GDM1 (cell line): ENCODE data around the gene PIK3R2.
"Not testable (repeated sequence)": the region's sequence is repeated elsewhere in the genome, so short reads cannot be mapped to it uniquely, and the experiment has no call there.

ENCODE experiments used
- DNase-seq: peaks from one replicate; lab custom pipeline; 2025; lab: John Stamatoyannopoulos, UW

The PIK3R2 gene

DNA sequence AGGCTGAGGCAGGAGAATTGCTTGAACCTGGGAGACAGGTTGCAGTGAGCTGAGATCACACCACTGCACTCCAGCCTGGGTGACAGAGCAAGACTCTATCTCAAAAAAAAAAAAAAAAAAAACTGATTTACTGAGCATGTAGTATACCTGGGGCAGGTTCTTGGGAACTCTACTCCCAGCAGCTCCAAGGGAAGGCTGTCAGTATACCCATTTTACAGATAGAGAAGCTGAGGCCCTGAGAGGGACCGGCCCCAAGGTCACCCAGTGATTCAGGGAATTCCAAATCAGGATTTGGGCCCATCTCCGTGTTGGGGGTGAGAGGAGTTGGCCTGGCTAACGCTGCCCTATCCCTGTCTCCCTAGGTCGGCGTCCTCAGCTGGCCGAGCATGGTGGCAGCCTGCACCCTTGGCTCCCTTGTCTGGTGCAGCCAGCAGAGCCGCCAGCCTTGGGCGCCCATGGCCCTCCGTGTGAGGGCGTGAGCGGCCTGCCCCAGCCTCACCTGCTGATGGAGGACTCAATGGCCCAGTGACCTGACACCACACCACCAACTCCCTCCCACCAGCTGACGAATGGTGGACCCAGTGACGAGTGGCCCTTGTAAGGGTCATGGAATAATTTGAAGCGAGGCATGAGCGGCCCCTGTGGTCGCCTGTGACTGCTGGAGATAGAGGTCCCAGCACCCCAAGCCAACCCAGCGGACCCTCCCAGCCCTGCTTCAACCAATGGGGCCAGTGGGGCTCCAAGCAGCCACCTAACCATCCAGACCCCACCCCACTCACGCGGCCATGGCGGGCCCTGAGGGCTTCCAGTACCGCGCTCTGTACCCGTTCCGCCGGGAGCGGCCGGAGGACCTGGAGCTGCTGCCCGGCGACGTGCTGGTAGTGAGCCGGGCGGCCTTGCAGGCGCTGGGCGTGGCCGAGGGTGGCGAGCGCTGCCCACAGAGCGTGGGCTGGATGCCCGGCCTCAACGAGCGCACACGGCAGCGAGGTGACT lies 2.4 kb downstream of the PIK3R2 start:
- no peak for DNase-seq

GRCh38 chr19:18156268-18156667 lies 3.3 kb downstream of the PIK3R2 start:
- no peak for DNase-seq

DNA sequence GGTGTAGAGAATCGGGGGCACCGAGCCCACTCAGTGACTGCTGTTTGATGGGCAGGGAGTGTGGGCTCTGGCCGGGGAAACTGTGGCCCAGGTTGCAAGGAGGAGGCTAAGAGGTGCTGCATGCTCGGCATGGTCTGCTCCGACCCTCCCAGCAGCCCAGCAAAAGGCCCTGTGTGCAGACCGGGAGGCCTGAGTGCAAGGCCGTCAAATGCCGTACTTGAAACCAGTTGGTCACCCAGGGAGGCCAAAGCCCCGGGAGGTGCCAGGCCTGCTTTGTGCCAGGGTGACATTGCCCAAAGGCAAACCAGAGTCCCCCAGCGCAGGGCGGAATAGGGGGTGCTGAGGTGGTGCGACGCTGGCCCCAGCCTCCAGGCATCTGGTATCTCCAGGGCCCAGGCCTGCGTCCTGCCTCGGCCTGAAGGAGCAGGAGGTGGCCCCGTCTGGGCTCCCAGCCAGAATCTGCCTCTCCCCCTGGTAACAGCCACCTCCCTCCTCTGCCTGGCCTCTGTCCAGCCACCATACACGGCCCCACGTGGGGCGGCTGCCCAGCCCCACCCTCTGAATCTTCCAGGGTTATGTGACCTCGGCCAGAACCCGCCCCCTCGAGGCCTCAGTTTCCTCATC lies 4.0 kb downstream of the PIK3R2 start:
- no peak for DNase-seq

- DNase-seq = no peak
Observed at GRCh38 chr19:18157465-18158063, 4.6 kb downstream of the PIK3R2 start.

- DNase-seq = no peak
Observed at GRCh38 chr19:18158467-18158866, 5.5 kb downstream of the PIK3R2 start.

- not testable (repeated sequence) for DNase-seq
Observed at GRCh38 chr19:18159059-18159616, 6.2 kb downstream of the PIK3R2 start.

- DNase-seq = no peak
Observed at GRCh38 chr19:18159810-18160209, 6.8 kb downstream of the PIK3R2 start.

- DNase-seq = no peak
Observed at GRCh38 chr19:18160493-18160970, 7.6 kb downstream of the PIK3R2 start.

- DNase-seq = peak; percentile 55
Observed at GRCh38 chr19:18160971-18161635, 8.1 kb downstream of the PIK3R2 start.

DNA sequence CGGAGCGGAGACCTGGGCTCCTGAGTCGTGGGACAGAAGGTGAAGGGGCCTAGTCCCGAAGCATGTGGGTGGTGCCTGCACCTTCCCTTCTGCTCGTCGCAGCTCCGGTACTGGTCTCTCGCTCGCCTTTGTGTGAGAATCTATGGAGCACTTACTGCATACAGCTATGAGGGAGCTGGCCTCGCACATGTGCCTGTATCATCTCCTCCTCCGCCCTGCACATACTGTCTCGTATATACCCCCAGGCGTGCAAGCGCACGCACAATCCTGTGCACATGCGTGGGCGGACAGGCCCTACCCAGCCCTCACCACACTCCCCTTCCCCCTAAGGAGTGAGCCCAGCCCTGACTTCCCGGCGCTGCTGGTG lies 8.7 kb downstream of the PIK3R2 start:
- no peak for DNase-seq

GRCh38 chr19:18164072-18164471 lies 11.1 kb downstream of the PIK3R2 start:
- DNase-seq = no peak

DNA sequence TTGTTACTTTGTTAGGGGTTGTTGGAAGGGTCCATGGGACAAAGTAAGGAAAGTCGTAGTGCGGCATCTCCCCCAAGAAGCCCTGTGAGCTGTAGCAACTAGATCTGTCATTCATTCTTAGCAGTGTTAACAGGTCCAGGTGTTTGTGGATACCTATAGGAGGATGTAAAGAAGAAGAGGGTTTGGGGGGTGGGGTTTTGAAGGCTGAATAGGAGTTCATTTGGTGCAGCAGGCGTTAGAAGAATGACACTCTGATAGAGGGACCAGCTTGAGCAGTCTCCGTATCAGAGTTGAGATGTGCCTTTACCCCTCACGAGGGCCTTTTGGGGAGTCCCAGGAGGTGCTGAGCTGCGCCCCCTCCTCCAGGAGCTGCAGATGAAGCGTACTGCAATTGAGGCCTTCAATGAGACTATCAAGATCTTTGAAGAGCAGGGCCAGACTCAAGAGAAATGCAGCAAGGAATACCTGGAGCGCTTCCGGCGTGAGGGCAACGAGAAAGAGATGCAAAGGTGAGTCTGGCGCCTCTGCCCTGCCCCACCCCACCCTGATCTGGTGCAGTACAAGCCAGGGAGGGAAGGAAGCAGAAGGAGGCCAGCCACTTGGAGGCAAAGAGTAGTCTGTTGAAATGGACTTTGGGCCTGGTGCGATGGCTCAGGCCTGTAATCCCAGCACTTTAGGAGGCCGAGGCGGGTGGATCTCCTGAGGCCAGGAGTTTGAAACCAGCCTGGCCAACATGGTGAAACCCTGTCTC lies 13.0 kb downstream of the PIK3R2 start:
- no peak for DNase-seq

- DNase-seq = no peak
Observed at GRCh38 chr19:18167011-18167410, 14.0 kb downstream of the PIK3R2 start.

DNA sequence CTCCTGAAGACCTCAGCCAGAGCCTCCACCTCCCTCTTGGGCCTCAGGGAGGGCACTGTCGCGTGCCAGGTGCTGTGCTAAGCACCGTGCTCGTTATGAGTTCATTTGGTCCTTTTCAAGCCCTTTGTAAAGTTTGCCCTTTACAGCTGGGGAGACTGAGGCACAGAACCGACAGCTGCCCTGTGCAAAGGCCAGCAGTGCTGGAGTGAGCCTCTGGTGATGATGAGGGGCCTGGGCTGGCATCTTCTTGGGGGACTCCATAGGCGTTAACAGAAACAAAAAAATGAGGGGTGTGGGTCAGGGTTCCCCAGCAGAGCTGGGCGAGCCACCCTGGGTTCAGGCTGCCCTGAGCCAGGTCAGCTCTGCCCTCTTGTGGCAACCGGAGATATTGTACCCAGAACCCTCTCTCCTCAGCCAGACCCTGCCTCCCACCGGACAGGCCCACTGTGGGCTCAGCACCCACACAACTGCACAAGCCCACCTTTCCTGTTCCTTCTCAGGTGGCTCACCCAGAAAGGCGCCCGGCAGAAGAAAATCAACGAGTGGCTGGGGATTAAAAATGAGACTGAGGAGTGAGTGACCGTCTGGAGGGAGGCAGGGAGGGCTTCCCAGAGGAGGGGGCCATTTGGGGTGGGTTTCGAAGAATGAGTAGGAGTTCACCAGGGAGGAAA lies 15.1 kb downstream of the PIK3R2 start:
- peak; percentile 39 for DNase-seq

DNA sequence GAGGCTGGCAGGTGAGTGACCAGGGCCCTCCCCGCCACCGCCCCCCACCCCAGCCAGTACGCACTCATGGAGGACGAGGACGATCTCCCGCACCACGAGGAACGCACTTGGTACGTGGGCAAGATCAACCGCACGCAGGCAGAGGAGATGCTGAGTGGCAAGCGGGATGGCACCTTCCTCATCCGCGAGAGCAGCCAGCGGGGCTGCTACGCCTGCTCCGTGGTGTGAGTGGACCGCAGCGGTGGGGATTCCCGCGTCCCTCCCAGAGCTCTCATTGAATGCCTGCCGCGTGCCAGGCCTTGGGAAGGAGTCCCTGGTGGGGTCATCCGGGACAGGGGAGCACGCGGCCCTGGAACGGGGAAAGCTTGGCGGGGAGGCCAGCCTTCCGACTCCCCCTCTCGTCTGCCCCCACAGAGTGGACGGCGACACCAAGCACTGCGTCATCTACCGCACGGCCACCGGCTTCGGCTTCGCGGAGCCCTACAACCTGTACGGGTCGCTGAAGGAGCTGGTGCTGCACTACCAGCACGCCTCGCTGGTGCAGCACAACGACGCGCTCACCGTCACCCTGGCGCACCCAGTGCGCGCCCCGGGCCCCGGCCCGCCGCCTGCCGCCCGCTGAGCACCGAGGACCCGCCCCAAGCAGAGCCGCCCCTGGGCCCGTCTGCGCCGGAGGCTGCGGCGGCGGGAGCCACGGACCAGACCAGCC lies 15.9 kb downstream of the PIK3R2 start:
- DNase-seq = no peak

- DNase-seq = no peak
Observed at GRCh38 chr19:18170714-18171255, 17.8 kb downstream of the PIK3R2 start.

- no peak for DNase-seq
Observed at GRCh38 chr19:18171605-18172327, 18.8 kb downstream of the PIK3R2 start.

GRCh38 chr19:18172331-18173053 lies 19.5 kb downstream of the PIK3R2 start:
- DNase-seq = no peak
